K562 (cell line): ENCODE measurements around the gene TANGO6. TPM values are rescaled to one million over a fixed set of nuclear protein-coding genes. Genes with fewer than 3 reads are reported as not detected.
A peak's percentile ranks its signal among the peaks of the same experiment; 100 is the strongest.

ENCODE experiments used
- CBX2 ChIP-seq: fragments of 200-600 bp; sonication (generic); IDR thresholded peaks from one replicate; pipeline ENCODE4 v1.6.1; 2012; ENCODE audit warnings: mild to moderate bottlenecking, low read length, inconsistent platforms; ENCODE audit not compliant: insufficient read depth, poor library complexity, severe bottlenecking
- CSDE1 ChIP-seq, 2 experiments: fragments of 450-650 bp; IDR thresholded peaks; 2 replicates each; pipeline ENCODE4 v1.6.1; 2016; ENCODE audit warnings: mild to moderate bottlenecking in 1 of 2
- HCFC1 ChIP-seq: IDR thresholded peaks from 2 replicates; pipeline ENCODE4 v1.6.1; 2012; ENCODE audit warnings: low read depth, low read length, improper control_type of control experiment
- HOXB6 ChIP-seq: fragments of 250-450 bp; sonication (Bioruptor Pico); IDR thresholded peaks from 2 replicates; pipeline ENCODE4 v1.5.1; 2022; ENCODE audit warnings: mild to moderate bottlenecking, borderline replicate concordance
- KLF1 ChIP-seq: fragments of 450-650 bp; IDR thresholded peaks from 2 replicates; pipeline ENCODE4 v1.6.1; 2016; ENCODE audit warnings: missing genetic modification characterization, missing compliant biosample characterization
- MTA3 ChIP-seq: fragments of 450-650 bp; formaldehyde crosslinking; IDR thresholded peaks from 2 replicates; pipeline ENCODE4 v1.6.1; 2017; ENCODE audit warnings: mild to moderate bottlenecking, borderline replicate concordance
- MYBL2 ChIP-seq, 2 experiments: fragments of 450-650 bp in 1 of 2; sonication (generic) in 1 of 2; formaldehyde crosslinking in 1 of 2; IDR thresholded peaks; 2 replicates each; pipeline versions ENCODE4 v1.6.1 to v1.8.1; 2017 to 2022; ENCODE audit warnings: borderline replicate concordance in 1 of 2, inconsistent platforms in 1 of 2, low read depth in 1 of 2, mild to moderate bottlenecking in 1 of 2, missing genetic modification reagents in 1 of 2, moderate library complexity in 1 of 2
- PHF20 ChIP-seq: fragments of 450-650 bp; IDR thresholded peaks from 2 replicates; pipeline ENCODE4 v1.6.1; 2018; ENCODE audit not compliant: partially characterized antibody
- RB1 ChIP-seq: fragments of 450-650 bp; IDR thresholded peaks from 2 replicates; pipeline ENCODE4 v1.6.1; 2017; ENCODE audit warnings: low read depth, mild to moderate bottlenecking
- RBM22 ChIP-seq: fragments of 200-400 bp; formaldehyde crosslinking; IDR thresholded peaks from 2 replicates; pipeline ENCODE4 v1.6.1; 2018; ENCODE audit warnings: low read length, low read depth; ENCODE audit not compliant: poor library complexity, severe bottlenecking
- TRIM28 ChIP-seq: fragments of 450-650 bp; IDR thresholded peaks from 2 replicates; pipeline ENCODE4 v1.6.1; 2017
- ZNF184 ChIP-seq: sonication (generic); formaldehyde crosslinking; IDR thresholded peaks from 2 replicates; pipeline ENCODE4 v1.5.0; 2020; ENCODE audit warnings: missing genetic modification reagents
- ZNF224 ChIP-seq: sonication (generic); formaldehyde crosslinking; IDR thresholded peaks from 2 replicates; pipeline ENCODE4 v1.8.0; 2022; ENCODE audit warnings: mild to moderate bottlenecking, missing genetic modification reagents
- ZNF764 ChIP-seq: fragments of 250-450 bp; sonication (Bioruptor Pico); IDR thresholded peaks from 2 replicates; pipeline ENCODE4 v1.4.0; 2020; ENCODE audit warnings: low read depth, mild to moderate bottlenecking, moderate library complexity
- polyA plus RNA-seq, 8 experiments: library from polyadenylated mRNA; depleted of rRNA in 4 of 8; stranded (reverse) in 5 of 8; unstranded in 3 of 8; fragments of >200 nt; fragmentation: Nextera tagmentation in 2 of 8; fragmentation: Illumina TruSeq in 1 of 8; extraction: Ambion mirVana in 2 of 8; extraction: Trizol in 1 of 8; gene quantifications; 2 replicates each; pipeline versions ENCODE4 v1.2.1 to v1.2.3, GENCODE V29; 2011 to 2014; ENCODE audit warnings: inconsistent platforms in 1 of 8, missing spikeins in 1 of 8
- total RNA-seq, 7 experiments: library from RNA; depleted of rRNA in 6 of 7; stranded (reverse); fragments of >200 nt in 6 of 7; fragmentation: Illumina TruSeq in 2 of 7; extraction: Trizol in 2 of 7; gene quantifications; 2 replicates each; pipeline versions ENCODE4 v1.2.1 to v1.2.3, GENCODE V29; 2011 to 2021; ENCODE audit warnings: low replicate concordance in 1 of 7
- TF ChIP-seq, protein P1 (sequence below): fragments of 150-350 bp; conservative IDR thresholded peaks from 2 replicates; pipeline ENCODE4 v1.6.1; 2014; ENCODE audit warnings: low read length
- TF ChIP-seq, protein P2 (sequence below): fragments of 450-650 bp; formaldehyde crosslinking; IDR thresholded peaks from 2 replicates; pipeline ENCODE4 v1.4.0; 2020; ENCODE audit warnings: mild to moderate bottlenecking, moderate library complexity
- TF ChIP-seq, protein P3 (sequence below): IDR thresholded peaks from 3 replicates; pipeline ENCODE4 v1.6.1; 2011; ENCODE audit warnings: borderline replicate concordance, mild to moderate bottlenecking; ENCODE audit not compliant: insufficient read length, insufficient read depth
- TF ChIP-seq, protein P4 (sequence below), 2 experiments: IDR thresholded peaks in 1 of 2; conservative IDR thresholded peaks in 1 of 2; 2 replicates each; pipeline ENCODE4 v1.6.1; 2016; ENCODE audit warnings: low read depth in 2 of 2, mild to moderate bottlenecking in 1 of 2, missing compliant biosample characterization in 1 of 2, missing genetic modification characterization in 1 of 2, moderate library complexity in 1 of 2

Gene TANGO6
- total and polyA plus RNA-seq, 9 of the 15 experiments (the other 6 are each of a cell fraction or from before 2014, with no cell fraction given) = 1.6 to 15.2 (median 9.6) TPM

DNA sequence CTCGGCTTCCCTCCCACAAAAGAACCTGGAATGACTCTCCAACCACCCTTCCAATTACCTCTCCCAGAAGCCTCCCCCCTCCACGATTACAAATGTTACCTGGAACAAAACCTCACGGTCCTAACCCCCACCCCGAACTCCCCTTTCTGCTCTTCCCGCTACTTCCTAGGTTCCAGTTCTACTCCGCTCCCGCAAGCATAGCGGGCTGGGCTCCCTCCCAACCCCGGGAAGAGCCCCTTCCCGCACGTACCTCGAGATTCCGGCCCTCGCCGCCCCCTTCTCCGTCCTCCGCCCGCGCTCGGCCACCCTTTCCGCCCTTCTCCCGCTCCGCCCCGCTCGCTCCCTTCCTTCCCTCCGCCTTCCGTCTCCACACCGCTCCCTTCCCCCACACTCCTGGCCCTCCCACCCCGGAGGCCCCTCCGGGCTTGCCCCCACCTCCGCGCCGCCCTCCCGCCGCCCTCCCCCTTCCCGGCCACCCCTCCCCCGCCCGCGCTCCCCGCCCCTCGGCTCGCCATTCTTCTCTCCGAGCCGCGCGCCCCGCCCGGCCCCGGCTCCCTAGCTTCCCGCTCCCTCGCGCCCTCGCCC is 288.6 kb downstream of the TANGO6 start (continued):
- TF ChIP-seq PHF20 (peak; percentile 71), ZNF224 (CRISPR knock-in tag) (no peak), RB1 (no peak), HOXB6 (CRISPR knock-in tag) (no peak), CBX2 (no peak), MYBL2 (IDR thresholded peaks at IDR 0.05; ENCODE audit: low read depth) (no peak), MYBL2 (CRISPR knock-in tag; IDR thresholded peaks at IDR 0.05; ENCODE audit: borderline replicate concordance) (no peak), KLF1 (0 out of 2 replicates have a peak, but pooled peaks have one; percentile 19), ZNF764 (no peak), MTA3 (no peak), ZNF184 (CRISPR knock-in tag) (no peak), RBM22 (peak; percentile 84), HCFC1 (no peak), TRIM28 (0 out of 2 replicates have a peak, but pooled peaks have one; percentile 20), CSDE1 (IDR thresholded peaks at IDR 0.05) (no peak)
- TF ChIP-seq, protein P1, sequence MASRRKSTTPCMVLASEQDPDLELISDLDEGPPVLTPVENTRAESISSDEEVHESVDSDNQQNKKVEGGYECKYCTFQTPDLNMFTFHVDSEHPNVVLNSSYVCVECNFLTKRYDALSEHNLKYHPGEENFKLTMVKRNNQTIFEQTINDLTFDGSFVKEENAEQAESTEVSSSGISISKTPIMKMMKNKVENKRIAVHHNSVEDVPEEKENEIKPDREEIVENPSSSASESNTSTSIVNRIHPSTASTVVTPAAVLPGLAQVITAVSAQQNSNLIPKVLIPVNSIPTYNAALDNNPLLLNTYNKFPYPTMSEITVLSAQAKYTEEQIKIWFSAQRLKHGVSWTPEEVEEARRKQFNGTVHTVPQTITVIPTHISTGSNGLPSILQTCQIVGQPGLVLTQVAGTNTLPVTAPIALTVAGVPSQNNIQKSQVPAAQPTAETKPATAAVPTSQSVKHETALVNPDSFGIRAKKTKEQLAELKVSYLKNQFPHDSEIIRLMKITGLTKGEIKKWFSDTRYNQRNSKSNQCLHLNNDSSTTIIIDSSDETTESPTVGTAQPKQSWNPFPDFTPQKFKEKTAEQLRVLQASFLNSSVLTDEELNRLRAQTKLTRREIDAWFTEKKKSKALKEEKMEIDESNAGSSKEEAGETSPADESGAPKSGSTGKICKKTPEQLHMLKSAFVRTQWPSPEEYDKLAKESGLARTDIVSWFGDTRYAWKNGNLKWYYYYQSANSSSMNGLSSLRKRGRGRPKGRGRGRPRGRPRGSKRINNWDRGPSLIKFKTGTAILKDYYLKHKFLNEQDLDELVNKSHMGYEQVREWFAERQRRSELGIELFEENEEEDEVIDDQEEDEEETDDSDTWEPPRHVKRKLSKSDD = no peak
- TF ChIP-seq, protein P2, sequence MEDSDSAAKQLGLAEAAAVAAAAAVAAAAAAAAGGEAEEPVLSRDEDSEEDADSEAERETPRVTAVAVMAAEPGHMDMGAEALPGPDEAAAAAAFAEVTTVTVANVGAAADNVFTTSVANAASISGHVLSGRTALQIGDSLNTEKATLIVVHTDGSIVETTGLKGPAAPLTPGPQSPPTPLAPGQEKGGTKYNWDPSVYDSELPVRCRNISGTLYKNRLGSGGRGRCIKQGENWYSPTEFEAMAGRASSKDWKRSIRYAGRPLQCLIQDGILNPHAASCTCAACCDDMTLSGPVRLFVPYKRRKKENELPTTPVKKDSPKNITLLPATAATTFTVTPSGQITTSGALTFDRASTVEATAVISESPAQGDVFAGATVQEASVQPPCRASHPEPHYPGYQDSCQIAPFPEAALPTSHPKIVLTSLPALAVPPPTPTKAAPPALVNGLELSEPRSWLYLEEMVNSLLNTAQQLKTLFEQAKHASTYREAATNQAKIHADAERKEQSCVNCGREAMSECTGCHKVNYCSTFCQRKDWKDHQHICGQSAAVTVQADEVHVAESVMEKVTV = peak; percentile 15; the same call in 1 of the 2 replicates
- TF ChIP-seq, protein P3, sequence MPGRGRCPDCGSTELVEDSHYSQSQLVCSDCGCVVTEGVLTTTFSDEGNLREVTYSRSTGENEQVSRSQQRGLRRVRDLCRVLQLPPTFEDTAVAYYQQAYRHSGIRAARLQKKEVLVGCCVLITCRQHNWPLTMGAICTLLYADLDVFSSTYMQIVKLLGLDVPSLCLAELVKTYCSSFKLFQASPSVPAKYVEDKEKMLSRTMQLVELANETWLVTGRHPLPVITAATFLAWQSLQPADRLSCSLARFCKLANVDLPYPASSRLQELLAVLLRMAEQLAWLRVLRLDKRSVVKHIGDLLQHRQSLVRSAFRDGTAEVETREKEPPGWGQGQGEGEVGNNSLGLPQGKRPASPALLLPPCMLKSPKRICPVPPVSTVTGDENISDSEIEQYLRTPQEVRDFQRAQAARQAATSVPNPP = no peak
- TF ChIP-seq, protein P4, sequence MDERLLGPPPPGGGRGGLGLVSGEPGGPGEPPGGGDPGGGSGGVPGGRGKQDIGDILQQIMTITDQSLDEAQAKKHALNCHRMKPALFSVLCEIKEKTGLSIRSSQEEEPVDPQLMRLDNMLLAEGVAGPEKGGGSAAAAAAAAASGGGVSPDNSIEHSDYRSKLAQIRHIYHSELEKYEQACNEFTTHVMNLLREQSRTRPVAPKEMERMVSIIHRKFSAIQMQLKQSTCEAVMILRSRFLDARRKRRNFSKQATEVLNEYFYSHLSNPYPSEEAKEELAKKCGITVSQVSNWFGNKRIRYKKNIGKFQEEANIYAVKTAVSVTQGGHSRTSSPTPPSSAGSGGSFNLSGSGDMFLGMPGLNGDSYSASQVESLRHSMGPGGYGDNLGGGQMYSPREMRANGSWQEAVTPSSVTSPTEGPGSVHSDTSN (CRISPR knock-in tag; IDR thresholded peaks at IDR 0.05; ENCODE audit: low read depth) = no peak
- TF ChIP-seq, protein P4 (tag; conservative IDR thresholded peaks at IDR 0.05; ENCODE audit: low read depth) = no peak
